ENCODE data around the gene KIFC1.
A peak's percentile ranks its signal among the peaks of the same experiment; 100 is the strongest.

The KIFC1 gene

DNA sequence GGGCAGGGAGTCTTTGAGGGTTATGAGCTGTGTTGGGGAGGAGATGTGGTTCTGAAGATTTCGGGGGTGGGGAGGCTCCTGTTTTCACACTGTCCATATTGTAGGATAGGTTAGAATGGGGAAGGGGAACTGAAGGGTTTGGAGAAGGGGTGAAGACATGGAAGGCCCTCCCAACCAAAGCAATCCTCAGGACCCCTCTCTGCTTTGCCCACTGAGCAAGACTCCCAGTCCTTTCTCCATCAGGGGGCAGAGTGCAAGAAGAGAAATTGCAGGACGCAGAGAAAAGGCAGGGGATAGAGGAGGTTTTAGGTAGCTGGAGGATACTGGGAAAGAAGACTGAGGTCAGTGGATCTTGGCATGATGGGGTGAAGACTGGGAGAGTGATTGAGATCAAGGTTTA lies 32.2 kb downstream of the KIFC1 start:
- Histone ChIP-seq H3K9me3 (ENCODE audit: insufficient read depth, low read depth, low read length) (no peaks in the 10 kb centered on the region), H3K27me3 (ENCODE audit: insufficient read depth, low read length) (no peaks in the 10 kb centered on the region), H3K9ac (ENCODE audit: low read depth, low read length) (no peak overlapping the region), H3K27ac (ENCODE audit: low read length) (no peak overlapping the region), H3K4me1 (ENCODE audit: insufficient read depth, low read length) (peaks cover 30% of the 10 kb centered on the region), H3K36me3 (ENCODE audit: insufficient read depth, low read depth, low read length) (peaks cover 27% of the 10 kb centered on the region), H3K4me3 (ENCODE audit: low read length) (no peak overlapping the region)

- Histone ChIP-seq H3K27me3 (ENCODE audit: insufficient read depth, low read length) (no peaks in the 10 kb centered on the region), H3K27ac (ENCODE audit: low read length) (peak overlapping the region; percentile 82), H3K36me3 (ENCODE audit: insufficient read depth, low read depth, low read length) (peaks cover 27% of the 10 kb centered on the region), H3K4me1 (ENCODE audit: insufficient read depth, low read length) (peaks cover 33% of the 10 kb centered on the region), H3K4me3 (ENCODE audit: low read length) (peak overlapping the region; percentile 78), H3K9ac (ENCODE audit: low read depth, low read length) (peak overlapping the region; percentile 81; the same call in 1 of the 2 replicates), H3K9me3 (ENCODE audit: insufficient read depth, low read depth, low read length) (no peaks in the 10 kb centered on the region)
These were observed 33.4 kb downstream of the KIFC1 start for GRCh38 chr6:33424855-33425667.

DNA sequence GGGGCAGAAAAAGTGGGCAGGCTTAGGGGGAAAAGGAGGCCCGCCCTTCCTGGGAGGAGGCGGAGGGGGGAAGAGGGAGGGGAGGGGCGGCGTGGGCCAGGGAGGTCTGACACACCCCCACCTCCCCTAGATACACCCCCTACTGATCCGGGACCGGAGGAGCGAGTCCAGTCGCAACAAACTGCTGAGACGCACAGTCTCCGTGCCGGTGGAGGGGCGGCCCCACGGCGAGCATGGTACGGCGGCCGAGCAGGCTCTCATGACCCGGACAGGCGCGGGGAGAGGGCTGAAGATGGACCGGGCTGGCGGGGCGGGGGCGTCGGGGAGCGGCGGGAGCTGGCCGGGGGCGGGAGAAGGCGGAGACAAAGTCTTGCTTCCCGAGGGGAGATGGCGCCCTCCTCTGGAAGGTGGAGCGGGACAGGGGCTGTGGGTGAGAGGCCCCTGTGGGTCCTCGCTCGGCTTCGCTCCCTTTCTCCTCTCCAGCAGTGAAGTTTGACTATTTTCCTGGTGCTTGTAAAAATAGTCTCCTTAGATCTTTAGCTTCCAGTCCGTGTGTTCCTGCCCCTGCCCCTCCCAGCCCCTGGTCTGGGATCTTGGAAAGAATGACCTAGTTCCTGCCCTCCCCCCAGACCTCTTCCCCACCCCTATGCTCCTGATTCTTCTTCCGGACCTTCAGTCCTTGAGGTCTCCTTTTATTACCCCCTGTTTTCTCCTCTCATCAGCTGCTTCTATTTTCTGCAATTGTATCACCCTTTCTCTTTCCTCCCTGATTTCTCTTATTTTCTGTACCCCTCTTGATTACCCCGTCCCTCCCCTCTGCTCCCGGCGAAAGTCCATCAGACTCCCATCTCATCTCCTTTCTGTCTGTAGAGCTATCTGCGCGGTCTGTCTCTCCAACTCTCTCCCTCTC lies 34.3 kb downstream of the KIFC1 start:
- Histone ChIP-seq H3K36me3 (ENCODE audit: insufficient read depth, low read depth, low read length) (peaks cover 27% of the 10 kb centered on the region), H3K9me3 (ENCODE audit: insufficient read depth, low read depth, low read length) (no peaks in the 10 kb centered on the region), H3K27ac (ENCODE audit: low read length) (peak overlapping the region; percentile 82), H3K9ac (ENCODE audit: low read depth, low read length) (peak overlapping the region; percentile 81; the same call in 1 of the 2 replicates), H3K27me3 (ENCODE audit: insufficient read depth, low read length) (no peaks in the 10 kb centered on the region), H3K4me3 (ENCODE audit: low read length) (peak overlapping the region; percentile 78), H3K4me1 (ENCODE audit: insufficient read depth, low read length) (peaks cover 40% of the 10 kb centered on the region)

- Histone ChIP-seq H3K4me1 (ENCODE audit: insufficient read depth, low read length) (peaks cover 44% of the 10 kb centered on the region), H3K27me3 (ENCODE audit: insufficient read depth, low read length) (no peaks in the 10 kb centered on the region), H3K27ac (ENCODE audit: low read length) (no peak overlapping the region), H3K36me3 (ENCODE audit: insufficient read depth, low read depth, low read length) (peaks cover 27% of the 10 kb centered on the region), H3K9me3 (ENCODE audit: insufficient read depth, low read depth, low read length) (no peaks in the 10 kb centered on the region), H3K9ac (ENCODE audit: low read depth, low read length) (peak overlapping the region; percentile 69; the same call in 1 of the 2 replicates), H3K4me3 (ENCODE audit: low read length) (peak overlapping the region; percentile 81)
These were observed 35.2 kb downstream of the KIFC1 start for GRCh38 chr6:33426590-33427511.

DNA sequence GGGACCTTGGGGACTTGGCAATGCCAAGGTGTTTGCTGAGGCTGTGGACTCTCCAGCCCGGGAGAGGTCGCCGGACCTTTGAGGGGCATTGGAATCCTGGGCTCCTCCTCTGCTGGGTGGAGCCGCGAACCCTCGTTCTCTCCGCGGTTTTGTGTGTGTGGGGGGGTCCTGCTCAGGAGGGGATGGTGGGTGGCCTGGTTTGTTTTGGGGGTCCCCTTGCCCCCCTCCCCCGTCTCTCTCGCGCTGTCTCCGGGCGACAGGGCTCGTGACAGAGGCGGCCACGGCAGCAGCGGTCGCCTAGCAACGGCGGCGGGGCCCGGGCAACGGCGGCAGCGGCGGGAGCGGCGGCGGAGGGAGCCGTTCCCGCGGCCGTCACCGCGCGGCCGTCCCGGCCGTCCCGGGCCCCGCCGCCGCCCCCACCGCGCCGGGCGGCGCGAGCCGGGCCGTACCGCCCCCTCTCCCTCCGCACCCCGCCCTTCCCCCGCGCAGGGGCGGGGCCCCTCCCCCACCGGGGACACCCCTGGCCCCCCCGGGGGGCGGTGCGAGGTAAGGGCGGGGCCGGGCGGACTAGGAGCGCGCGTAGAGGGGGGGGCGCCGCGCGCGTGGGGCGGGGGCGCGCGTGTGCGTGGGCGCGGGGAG lies 36.1 kb downstream of the KIFC1 start:
- H3K36me3 ChIP-seq (ENCODE audit: insufficient read depth, low read depth, low read length): peaks cover 24% of the 10 kb centered on the region
- H3K4me1 ChIP-seq (ENCODE audit: insufficient read depth, low read length): peaks cover 50% of the 10 kb centered on the region
- H3K27me3 ChIP-seq (ENCODE audit: insufficient read depth, low read length): no peaks in the 10 kb centered on the region
- no peaks in the 10 kb centered on the region for H3K9me3 ChIP-seq (ENCODE audit: insufficient read depth, low read depth, low read length)
- H3K9ac ChIP-seq (ENCODE audit: low read depth, low read length): peak overlapping the region; percentile 69; the same call in 1 of the 2 replicates
- no peak overlapping the region for H3K27ac ChIP-seq (ENCODE audit: low read length)
- peak overlapping the region; percentile 81 for H3K4me3 ChIP-seq (ENCODE audit: low read length)

DNA sequence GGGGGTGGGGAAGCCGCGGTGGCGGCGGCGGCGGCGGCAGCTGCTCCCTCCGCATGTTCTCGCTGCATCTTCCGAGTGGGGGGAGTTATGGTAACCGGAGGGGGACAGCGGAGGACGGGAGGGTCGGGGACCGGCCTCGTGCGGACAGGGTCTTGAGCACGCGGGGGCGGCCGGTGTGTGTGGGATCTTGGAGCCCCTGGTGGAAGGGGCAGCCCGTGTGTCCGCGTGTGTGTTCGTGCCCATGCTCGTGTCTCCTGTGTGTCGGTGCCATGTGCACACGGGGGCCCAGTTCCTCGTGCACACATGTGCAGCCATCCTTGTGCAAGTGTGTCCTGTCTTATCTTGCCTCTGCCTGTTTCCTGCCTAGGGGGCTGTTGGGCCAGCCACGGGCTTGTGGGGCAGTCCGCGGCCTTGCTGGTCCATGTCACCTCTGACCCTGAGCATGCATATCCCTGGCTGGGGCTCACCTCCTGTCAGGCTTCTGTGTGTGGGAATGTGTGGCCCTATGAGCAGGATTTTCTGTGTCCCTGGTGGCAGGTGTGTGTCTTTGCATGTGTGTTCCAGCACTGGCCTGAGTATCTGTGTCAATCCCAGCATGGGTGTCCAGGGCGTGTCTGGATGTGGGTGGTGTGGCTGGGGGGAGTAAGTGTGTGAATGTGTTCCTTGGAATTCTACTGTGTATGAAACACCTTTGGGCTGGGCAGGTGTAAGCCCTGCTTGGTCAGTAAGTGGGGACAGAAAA lies 36.8 kb downstream of the KIFC1 start:
- Histone ChIP-seq H3K9me3 (ENCODE audit: insufficient read depth, low read depth, low read length) (no peaks in the 10 kb centered on the region), H3K4me1 (ENCODE audit: insufficient read depth, low read length) (peaks cover 56% of the 10 kb centered on the region), H3K4me3 (ENCODE audit: low read length) (peak overlapping the region; percentile 61), H3K9ac (ENCODE audit: low read depth, low read length) (peak overlapping the region; percentile 57; the same call in 1 of the 2 replicates), H3K27me3 (ENCODE audit: insufficient read depth, low read length) (no peaks in the 10 kb centered on the region), H3K36me3 (ENCODE audit: insufficient read depth, low read depth, low read length) (peaks cover 22% of the 10 kb centered on the region), H3K27ac (ENCODE audit: low read length) (no peak overlapping the region)

GRCh38 chr6:33428966-33429749 lies 37.5 kb downstream of the KIFC1 start:
- H3K4me1 ChIP-seq (ENCODE audit: insufficient read depth, low read length): peaks cover 60% of the 10 kb centered on the region
- H3K9ac ChIP-seq (ENCODE audit: low read depth, low read length): peak overlapping the region; percentile 57; the same call in 1 of the 2 replicates
- H3K9me3 ChIP-seq (ENCODE audit: insufficient read depth, low read depth, low read length): no peaks in the 10 kb centered on the region
- H3K36me3 ChIP-seq (ENCODE audit: insufficient read depth, low read depth, low read length): peaks cover 14% of the 10 kb centered on the region; the same call in 1 of the 2 replicates
- H3K4me3 ChIP-seq (ENCODE audit: low read length): peak overlapping the region; percentile 61
- H3K27ac ChIP-seq (ENCODE audit: low read length): peak overlapping the region; percentile 100
- no peaks in the 10 kb centered on the region for H3K27me3 ChIP-seq (ENCODE audit: insufficient read depth, low read length)

DNA sequence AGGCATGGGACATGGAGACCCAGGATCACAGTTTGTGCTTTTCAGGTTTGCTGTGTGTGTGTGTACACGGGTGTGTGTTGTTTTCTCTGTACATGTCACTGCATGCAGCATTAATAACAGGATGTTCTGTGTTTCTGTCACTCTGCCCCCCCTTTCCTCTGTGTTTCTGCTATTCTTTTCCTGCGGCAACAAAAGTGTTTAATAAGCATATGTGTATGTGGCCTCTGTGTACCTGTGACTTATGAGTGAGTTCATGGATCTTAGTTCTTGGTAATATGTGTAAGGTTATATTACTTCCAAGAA lies 38.1 kb downstream of the KIFC1 start:
- H3K27ac ChIP-seq (ENCODE audit: low read length): peak overlapping the region; percentile 100
- H3K36me3 ChIP-seq (ENCODE audit: insufficient read depth, low read depth, low read length): peaks cover 13% of the 10 kb centered on the region
- no peaks in the 10 kb centered on the region for H3K27me3 ChIP-seq (ENCODE audit: insufficient read depth, low read length)
- no peaks in the 10 kb centered on the region for H3K9me3 ChIP-seq (ENCODE audit: insufficient read depth, low read depth, low read length)
- H3K4me1 ChIP-seq (ENCODE audit: insufficient read depth, low read length): peaks cover 62% of the 10 kb centered on the region
- no peak overlapping the region for H3K4me3 ChIP-seq (ENCODE audit: low read length)
- peak overlapping the region; percentile 57; the same call in 1 of the 2 replicates for H3K9ac ChIP-seq (ENCODE audit: low read depth, low read length)

DNA sequence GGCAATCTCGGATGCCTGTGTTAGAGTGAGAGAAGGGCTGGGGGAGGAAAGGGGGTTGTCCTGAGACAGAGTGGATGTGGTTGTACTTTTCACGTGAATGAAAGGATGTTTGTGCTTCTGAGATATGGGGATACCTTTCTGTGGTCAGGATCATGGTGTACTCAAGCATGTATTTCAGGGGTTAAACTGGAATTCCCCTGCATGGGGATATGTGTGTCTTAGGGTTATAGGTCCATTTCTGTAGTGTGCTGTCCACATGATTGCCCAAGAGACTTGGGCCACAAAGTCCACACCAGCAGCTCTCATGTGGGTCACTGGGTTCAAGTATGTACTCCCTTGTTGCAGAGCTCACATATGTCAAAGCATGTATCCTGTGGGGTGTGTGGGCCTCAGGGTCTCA lies 38.7 kb downstream of the KIFC1 start:
- H3K4me1 ChIP-seq (ENCODE audit: insufficient read depth, low read length): peaks cover 56% of the 10 kb centered on the region
- H3K4me3 ChIP-seq (ENCODE audit: low read length): peak overlapping the region; percentile 75
- no peaks in the 10 kb centered on the region for H3K27me3 ChIP-seq (ENCODE audit: insufficient read depth, low read length)
- H3K27ac ChIP-seq (ENCODE audit: low read length): peak overlapping the region; percentile 100
- H3K9me3 ChIP-seq (ENCODE audit: insufficient read depth, low read depth, low read length): no peaks in the 10 kb centered on the region
- peak overlapping the region; percentile 54; the same call in 1 of the 2 replicates for H3K9ac ChIP-seq (ENCODE audit: low read depth, low read length)
- H3K36me3 ChIP-seq (ENCODE audit: insufficient read depth, low read depth, low read length): peaks cover 17% of the 10 kb centered on the region

Data from iPS-20b (cell line).